WTC11 (cell line): ENCODE measurements around the gene LYRM1. TPM values are rescaled to one million over a fixed set of nuclear protein-coding genes. Genes with fewer than 3 reads are reported as not detected.

ENCODE experiments used
- ATAC-seq: fragments of 200-7000 bp; cut with Tn5 transposase; 2 replicates; pipeline ENCODE4 v1.10.0; 2021; ENCODE audit warnings: mild to moderate bottlenecking, moderate library complexity
- CTCF ChIA-PET: fragments of 300-600 bp; sonication (Branson Sonifier 250); formaldehyde crosslinking; loops from one replicate; lab custom pipeline; 2021; ENCODE audit warnings: antibody characterized with exemption; lab: Charles Lee
- POLR2A ChIA-PET: fragments of 350-600 bp; sonication (Branson Sonifier 250); formaldehyde crosslinking; loops from one replicate; lab custom pipeline; 2021; ENCODE audit warnings: antibody characterized with exemption; lab: Charles Lee
- DNase-seq: peaks from one replicate; pipeline ENCODE4 v3.0.0; 2021; ENCODE audit warnings: low spot score
- H3K27ac Mint-ChIP-seq: 2 replicates; pipeline ENCODE4 v1.8.0; 2021; ENCODE audit warnings: mixed read lengths
- H3K27me3 Mint-ChIP-seq: 2 replicates; pipeline ENCODE4 v1.8.0; 2021; ENCODE audit warnings: low read depth, mild to moderate bottlenecking, moderate library complexity, mixed read lengths
- H3K36me3 Mint-ChIP-seq: 2 replicates; pipeline ENCODE4 v1.8.0; 2021; ENCODE audit warnings: mixed read lengths
- H3K4me1 Mint-ChIP-seq: 2 replicates; pipeline ENCODE4 v1.8.0; 2022; ENCODE audit warnings: mixed read lengths
- H3K4me3 Mint-ChIP-seq: 2 replicates; pipeline ENCODE4 v1.8.0; 2021; ENCODE audit warnings: mild to moderate bottlenecking, moderate library complexity, mixed read lengths
- H3K9me3 Mint-ChIP-seq: 2 replicates; pipeline ENCODE4 v1.8.0; 2021; ENCODE audit warnings: mixed read lengths
- ATF6 ChIP-seq: sonication (generic); formaldehyde crosslinking; IDR thresholded peaks from 2 replicates; pipeline ENCODE4 v1.8.1; 2023; ENCODE audit warnings: mild to moderate bottlenecking, missing genetic modification reagents
- CREM ChIP-seq: sonication (generic); formaldehyde crosslinking; IDR thresholded peaks from 2 replicates; pipeline ENCODE4 v1.8.1; 2022; ENCODE audit warnings: mild to moderate bottlenecking, missing genetic modification reagents, moderate library complexity
- ERG ChIP-seq: fragments of 250-450 bp; sonication (Bioruptor Pico); IDR thresholded peaks from 2 replicates; pipeline ENCODE4 v1.8.0; 2021; ENCODE audit warnings: mild to moderate bottlenecking
- GRHL2 ChIP-seq: fragments of 250-450 bp; sonication (Bioruptor Pico); IDR thresholded peaks from 2 replicates; pipeline ENCODE4 v1.8.0; 2022; ENCODE audit warnings: mild to moderate bottlenecking, moderate library complexity; ENCODE audit not compliant: insufficient replicate concordance, severe bottlenecking
- IRF2 ChIP-seq: sonication (generic); formaldehyde crosslinking; IDR thresholded peaks from 2 replicates; pipeline ENCODE4 v1.8.0; 2022; ENCODE audit warnings: low read depth, missing genetic modification reagents, borderline replicate concordance
- KAT7 ChIP-seq: sonication (generic); formaldehyde crosslinking; IDR thresholded peaks from 2 replicates; pipeline ENCODE4 v1.8.1; 2023; ENCODE audit warnings: missing genetic modification reagents, mild to moderate bottlenecking, borderline replicate concordance
- SMAD3 ChIP-seq: sonication (generic); formaldehyde crosslinking; IDR thresholded peaks from 2 replicates; pipeline ENCODE4 v1.8.0; 2022; ENCODE audit warnings: missing genetic modification reagents, mild to moderate bottlenecking, borderline replicate concordance
- TEAD4 ChIP-seq: sonication (generic); formaldehyde crosslinking; IDR thresholded peaks from 2 replicates; pipeline ENCODE4 v1.8.0; 2022; ENCODE audit warnings: mild to moderate bottlenecking, missing genetic modification reagents
- TP53 ChIP-seq: sonication (generic); formaldehyde crosslinking; IDR thresholded peaks from 2 replicates; pipeline ENCODE4 v1.8.1; 2023; ENCODE audit warnings: mild to moderate bottlenecking, missing genetic modification reagents
- ZNF219 ChIP-seq: sonication (generic); formaldehyde crosslinking; IDR thresholded peaks from 2 replicates; pipeline ENCODE4 v1.8.0; 2023; ENCODE audit warnings: missing genetic modification reagents, mild to moderate bottlenecking, borderline replicate concordance
- total RNA-seq: library from RNA; stranded (reverse); gene quantifications from 3 replicates; pipeline ENCODE4 v1.2.3, GENCODE V29; 2021
- TF ChIP-seq, protein P1 (sequence below): sonication (generic); formaldehyde crosslinking; IDR thresholded peaks from 2 replicates; pipeline ENCODE4 v1.8.0; 2022; ENCODE audit warnings: mild to moderate bottlenecking, missing genetic modification reagents
- TF ChIP-seq, protein P2 (sequence below): fragments of 250-450 bp; sonication (Bioruptor Pico); IDR thresholded peaks from 2 replicates; pipeline ENCODE4 v1.9.0; 2021; ENCODE audit warnings: mild to moderate bottlenecking
- TF ChIP-seq, protein P3 (sequence below): fragments of 250-450 bp; sonication (Bioruptor Pico); IDR thresholded peaks from 2 replicates; pipeline ENCODE4 v1.9.0; 2021; ENCODE audit warnings: mild to moderate bottlenecking

Gene LYRM1
- total RNA-seq, 1 experiment from 2014 or later: 11.4 TPM

DNA sequence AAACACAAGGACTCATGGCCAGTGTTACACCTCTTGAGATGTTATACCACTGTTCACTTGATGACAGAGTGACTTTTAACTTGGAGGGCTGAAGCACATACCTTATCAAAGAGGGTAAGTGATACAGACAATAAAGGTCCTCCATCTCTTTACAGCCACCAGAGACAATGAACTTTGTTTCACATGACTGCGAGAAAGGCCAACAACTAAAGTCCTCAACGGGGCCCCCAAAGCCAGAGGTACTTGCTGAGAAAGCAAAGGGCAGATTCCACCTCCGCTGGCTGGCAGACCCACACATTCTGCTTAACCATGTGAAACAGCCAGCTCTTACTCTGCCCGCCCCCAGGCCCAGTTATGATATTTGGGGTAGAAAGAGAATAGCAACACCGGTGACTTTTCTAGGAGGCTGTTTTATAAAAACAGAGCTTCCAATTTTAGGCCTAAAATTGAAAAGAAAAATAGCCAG, 21.9 kb upstream of the LYRM1 start:
- Mint-ChIP-seq H3K27ac (peak overlapping the region; percentile 42), H3K4me1 (peaks cover 40% of the 10 kb centered on the region), H3K27me3 (no peaks in the 10 kb centered on the region), H3K4me3 (no peak overlapping the region), H3K36me3 (peaks cover 4% of the 10 kb centered on the region; the same call in 1 of the 2 replicates), H3K9me3 (0 out of 2 replicates have a peak, but pooled peaks cover 3% of the 10 kb centered on the region)
- no peak for TF ChIP-seq TEAD4 (CRISPR knock-in tag)
- TF ChIP-seq TP53 (CRISPR knock-in tag): no peak
- no peak for TF ChIP-seq ATF6 (CRISPR knock-in tag)
- TF ChIP-seq KAT7: no peak
- TF ChIP-seq IRF2 (CRISPR knock-in tag): no peak
- ATAC-seq: no peak
- ChIA-PET CTCF (interaction anchor here (1.2 kb wide), 1 partner anchor 104 kb away, joined by 3 read pairs; no protein-coding TSS in a partner anchor), POLR2A (no interaction called here)
- DNase-seq: no peak

- ChIA-PET POLR2A (no interaction called here), CTCF (interaction anchor here (1.2 kb wide), 1 partner anchor 104 kb away, joined by 3 read pairs; no protein-coding TSS in a partner anchor)
- Mint-ChIP-seq H3K4me3 (no peak overlapping the region), H3K27me3 (no peaks in the 10 kb centered on the region), H3K4me1 (peaks cover 40% of the 10 kb centered on the region), H3K36me3 (peaks cover 8% of the 10 kb centered on the region; the same call in 1 of the 2 replicates), H3K9me3 (0 out of 2 replicates have a peak, but pooled peaks cover 3% of the 10 kb centered on the region), H3K27ac (peak overlapping the region; percentile 63; the same call in 1 of the 2 replicates)
- no peak for DNase-seq
- TF ChIP-seq SMAD3 (CRISPR knock-in tag) (no peak), ZNF219 (CRISPR knock-in tag) (no peak), ERG (CRISPR knock-in tag) (no peak), CREM (no peak), ATF6 (CRISPR knock-in tag) (no peak), GRHL2 (CRISPR knock-in tag) (no peak)
- TF ChIP-seq, protein P1, sequence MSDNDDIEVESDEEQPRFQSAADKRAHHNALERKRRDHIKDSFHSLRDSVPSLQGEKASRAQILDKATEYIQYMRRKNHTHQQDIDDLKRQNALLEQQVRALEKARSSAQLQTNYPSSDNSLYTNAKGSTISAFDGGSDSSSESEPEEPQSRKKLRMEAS (CRISPR knock-in tag): no peak
- TF ChIP-seq, protein P2, sequence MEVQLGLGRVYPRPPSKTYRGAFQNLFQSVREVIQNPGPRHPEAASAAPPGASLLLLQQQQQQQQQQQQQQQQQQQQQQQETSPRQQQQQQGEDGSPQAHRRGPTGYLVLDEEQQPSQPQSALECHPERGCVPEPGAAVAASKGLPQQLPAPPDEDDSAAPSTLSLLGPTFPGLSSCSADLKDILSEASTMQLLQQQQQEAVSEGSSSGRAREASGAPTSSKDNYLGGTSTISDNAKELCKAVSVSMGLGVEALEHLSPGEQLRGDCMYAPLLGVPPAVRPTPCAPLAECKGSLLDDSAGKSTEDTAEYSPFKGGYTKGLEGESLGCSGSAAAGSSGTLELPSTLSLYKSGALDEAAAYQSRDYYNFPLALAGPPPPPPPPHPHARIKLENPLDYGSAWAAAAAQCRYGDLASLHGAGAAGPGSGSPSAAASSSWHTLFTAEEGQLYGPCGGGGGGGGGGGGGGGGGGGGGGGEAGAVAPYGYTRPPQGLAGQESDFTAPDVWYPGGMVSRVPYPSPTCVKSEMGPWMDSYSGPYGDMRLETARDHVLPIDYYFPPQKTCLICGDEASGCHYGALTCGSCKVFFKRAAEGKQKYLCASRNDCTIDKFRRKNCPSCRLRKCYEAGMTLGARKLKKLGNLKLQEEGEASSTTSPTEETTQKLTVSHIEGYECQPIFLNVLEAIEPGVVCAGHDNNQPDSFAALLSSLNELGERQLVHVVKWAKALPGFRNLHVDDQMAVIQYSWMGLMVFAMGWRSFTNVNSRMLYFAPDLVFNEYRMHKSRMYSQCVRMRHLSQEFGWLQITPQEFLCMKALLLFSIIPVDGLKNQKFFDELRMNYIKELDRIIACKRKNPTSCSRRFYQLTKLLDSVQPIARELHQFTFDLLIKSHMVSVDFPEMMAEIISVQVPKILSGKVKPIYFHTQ (CRISPR knock-in tag): no peak
- TF ChIP-seq, protein P3, sequence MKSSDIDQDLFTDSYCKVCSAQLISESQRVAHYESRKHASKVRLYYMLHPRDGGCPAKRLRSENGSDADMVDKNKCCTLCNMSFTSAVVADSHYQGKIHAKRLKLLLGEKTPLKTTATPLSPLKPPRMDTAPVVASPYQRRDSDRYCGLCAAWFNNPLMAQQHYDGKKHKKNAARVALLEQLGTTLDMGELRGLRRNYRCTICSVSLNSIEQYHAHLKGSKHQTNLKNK: no peak
- ATAC-seq: no peak
These were observed 21.2 kb upstream of the LYRM1 start for GRCh38 chr16:20879175-20880040.
